Vagina (tissue), 2 donors: ENCODE data around the gene ATP5F1D.

Experiments used
- POLR2A ChIP-seq, 2 donors: fragments of 450-650 bp; IDR thresholded peaks; one replicate each; pipeline ENCODE4 v1.6.1; 2017; ENCODE audit warnings: antibody characterized with exemption in 2 of 2, mild to moderate bottlenecking in 2 of 2, moderate library complexity in 2 of 2
- POLR2AphosphoS5 ChIP-seq, 2 donors: sonication (generic); formaldehyde crosslinking; IDR thresholded peaks; one replicate each; pipeline ENCODE4 v1.9.0; 2017; ENCODE audit warnings: antibody characterized with exemption in 2 of 2, mild to moderate bottlenecking in 2 of 2, low read depth in 1 of 2; ENCODE audit not compliant: insufficient read depth in 1 of 2
- TF ChIP-seq, protein P1 (sequence below), 3 experiments: fragments of 450-650 bp in 2 of 3; fragments of 200-600 bp in 1 of 3; sonication (generic) in 1 of 3; IDR thresholded peaks; one replicate each; pipeline ENCODE4 v1.5.1; 2017 to 2019; ENCODE audit warnings: antibody characterized with exemption in 3 of 3, mild to moderate bottlenecking in 2 of 3, moderate library complexity in 2 of 3

DNA sequence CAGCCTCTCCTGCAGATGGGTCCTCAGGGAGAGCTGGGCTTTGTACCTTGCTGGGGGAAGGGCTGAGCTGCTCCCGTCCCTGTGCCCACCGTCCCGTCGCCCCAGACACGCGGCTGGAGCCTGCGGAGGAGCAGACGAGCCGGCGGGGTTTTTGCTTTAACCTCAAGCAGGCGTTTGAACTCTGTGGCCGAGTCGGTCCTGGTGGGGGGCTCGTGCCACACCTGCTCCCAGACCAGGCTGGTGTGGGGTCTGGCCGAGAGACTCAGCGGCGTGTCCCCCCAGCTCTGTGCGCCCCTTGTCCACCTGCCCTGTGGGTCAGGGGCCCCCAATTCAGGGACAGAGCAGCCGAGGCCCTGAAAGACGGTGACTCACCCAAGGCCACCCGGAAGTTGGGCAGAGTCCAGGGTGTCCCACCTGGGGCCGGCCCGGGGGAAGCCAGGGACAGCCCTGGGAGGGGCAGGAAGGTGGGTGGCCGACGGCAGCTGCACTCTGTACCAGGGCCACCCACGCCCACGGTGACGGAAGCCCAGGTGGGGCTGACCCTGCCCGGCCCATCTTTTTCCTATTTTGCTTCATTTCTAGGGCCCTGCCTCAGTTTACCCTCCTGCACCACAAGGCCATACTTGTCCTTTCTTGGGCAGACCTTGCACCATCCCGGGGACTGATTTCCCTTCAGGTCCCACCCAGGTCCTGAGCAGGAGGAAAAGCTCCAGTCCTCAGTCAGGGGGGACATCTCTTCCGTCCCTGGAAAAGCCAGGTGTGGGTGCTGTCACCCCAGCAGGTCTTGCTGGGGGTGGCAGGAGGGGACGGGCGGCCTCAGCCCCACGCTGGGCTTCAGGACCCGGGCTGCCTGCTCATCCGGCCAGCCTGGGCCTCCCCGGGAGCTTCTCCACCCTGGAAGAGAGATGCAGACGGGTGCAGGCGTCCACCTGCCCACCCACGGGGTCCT, 49.4 kb downstream of the ATP5F1D start:
- TF ChIP-seq, protein P1, sequence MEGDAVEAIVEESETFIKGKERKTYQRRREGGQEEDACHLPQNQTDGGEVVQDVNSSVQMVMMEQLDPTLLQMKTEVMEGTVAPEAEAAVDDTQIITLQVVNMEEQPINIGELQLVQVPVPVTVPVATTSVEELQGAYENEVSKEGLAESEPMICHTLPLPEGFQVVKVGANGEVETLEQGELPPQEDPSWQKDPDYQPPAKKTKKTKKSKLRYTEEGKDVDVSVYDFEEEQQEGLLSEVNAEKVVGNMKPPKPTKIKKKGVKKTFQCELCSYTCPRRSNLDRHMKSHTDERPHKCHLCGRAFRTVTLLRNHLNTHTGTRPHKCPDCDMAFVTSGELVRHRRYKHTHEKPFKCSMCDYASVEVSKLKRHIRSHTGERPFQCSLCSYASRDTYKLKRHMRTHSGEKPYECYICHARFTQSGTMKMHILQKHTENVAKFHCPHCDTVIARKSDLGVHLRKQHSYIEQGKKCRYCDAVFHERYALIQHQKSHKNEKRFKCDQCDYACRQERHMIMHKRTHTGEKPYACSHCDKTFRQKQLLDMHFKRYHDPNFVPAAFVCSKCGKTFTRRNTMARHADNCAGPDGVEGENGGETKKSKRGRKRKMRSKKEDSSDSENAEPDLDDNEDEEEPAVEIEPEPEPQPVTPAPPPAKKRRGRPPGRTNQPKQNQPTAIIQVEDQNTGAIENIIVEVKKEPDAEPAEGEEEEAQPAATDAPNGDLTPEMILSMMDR (IDR thresholded peaks at IDR 0.05): no peak
- no peak for TF ChIP-seq POLR2AphosphoS5 (IDR thresholded peaks at IDR 0.05; ENCODE audit: insufficient read depth in 1 of 2, low read depth in 1 of 2)
- no peak for TF ChIP-seq POLR2A (IDR thresholded peaks at IDR 0.05)
